OCI-LY3 (cell line): ENCODE data around the gene PDLIM5.

Source experiments
- CTCF ChIP-seq: fragments of 200-600, 300-600 bp; sonication (generic); IDR thresholded peaks from 2 replicates; pipeline ENCODE4 v1.5.1; 2014; ENCODE audit warnings: antibody characterized with exemption, low read length, low read depth
- EZH2phosphoT487 ChIP-seq: fragments of 200-600 bp; shearing (Covaris generic); IDR thresholded peaks from 2 replicates; pipeline ENCODE4 v1.6.1; 2018; ENCODE audit warnings: antibody characterized with exemption, mixed run types, low read depth

- TF ChIP-seq CTCF (no peak), EZH2phosphoT487 (no peak)
Measured at GRCh38 chr4:94457692-94458106, 6.0 kb downstream of the PDLIM5 start.
